CD4-positive, alpha-beta T cell treated with Interleukin-17A for 1 hour (primary cell): ENCODE data around the gene ASTN2.

ENCODE experiments used
- DNase-seq: peaks from one replicate; pipeline ENCODE4 v3.0.0-alpha.2; 2020

Gene ASTN2

DNA sequence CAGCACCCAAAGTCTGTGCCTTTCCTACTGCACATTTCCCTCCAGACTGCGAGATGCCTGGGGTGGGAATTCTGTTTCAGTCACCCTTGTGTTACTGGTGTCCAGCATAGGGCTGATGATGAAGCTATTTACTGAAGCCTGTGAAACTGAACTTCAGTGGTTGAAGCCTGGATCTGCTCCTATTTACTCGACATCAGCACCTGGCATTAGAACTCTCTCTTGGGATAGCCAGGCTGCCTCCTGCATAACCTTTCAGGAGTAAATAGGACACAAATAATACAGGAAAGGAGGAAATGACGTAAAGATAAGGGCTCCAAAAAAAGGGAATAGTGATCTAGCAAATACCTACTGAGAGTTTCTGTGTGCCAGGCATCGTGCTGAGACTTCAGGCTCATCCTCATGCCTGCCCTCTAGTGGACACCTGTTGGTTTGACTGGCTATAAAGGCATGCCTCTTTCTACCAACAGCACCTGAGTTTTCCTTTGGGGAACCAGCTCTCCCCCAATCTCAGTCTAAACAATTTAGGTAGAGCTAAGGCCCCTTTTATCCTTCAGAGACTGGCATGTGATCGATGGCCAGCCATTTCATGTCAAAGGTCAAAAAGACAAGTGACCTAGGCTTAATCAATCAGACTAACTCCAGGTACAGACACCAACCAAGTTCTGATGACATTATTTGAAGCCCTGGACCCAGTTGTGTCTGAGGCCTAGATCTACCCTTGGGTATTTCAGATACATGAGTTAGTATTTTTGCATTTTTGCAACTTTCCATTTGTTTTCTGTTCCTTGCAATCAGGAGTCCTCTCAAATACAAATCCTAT lies 919.8 kb downstream of the ASTN2 start:
- peak; percentile 3 for DNase-seq

DNA sequence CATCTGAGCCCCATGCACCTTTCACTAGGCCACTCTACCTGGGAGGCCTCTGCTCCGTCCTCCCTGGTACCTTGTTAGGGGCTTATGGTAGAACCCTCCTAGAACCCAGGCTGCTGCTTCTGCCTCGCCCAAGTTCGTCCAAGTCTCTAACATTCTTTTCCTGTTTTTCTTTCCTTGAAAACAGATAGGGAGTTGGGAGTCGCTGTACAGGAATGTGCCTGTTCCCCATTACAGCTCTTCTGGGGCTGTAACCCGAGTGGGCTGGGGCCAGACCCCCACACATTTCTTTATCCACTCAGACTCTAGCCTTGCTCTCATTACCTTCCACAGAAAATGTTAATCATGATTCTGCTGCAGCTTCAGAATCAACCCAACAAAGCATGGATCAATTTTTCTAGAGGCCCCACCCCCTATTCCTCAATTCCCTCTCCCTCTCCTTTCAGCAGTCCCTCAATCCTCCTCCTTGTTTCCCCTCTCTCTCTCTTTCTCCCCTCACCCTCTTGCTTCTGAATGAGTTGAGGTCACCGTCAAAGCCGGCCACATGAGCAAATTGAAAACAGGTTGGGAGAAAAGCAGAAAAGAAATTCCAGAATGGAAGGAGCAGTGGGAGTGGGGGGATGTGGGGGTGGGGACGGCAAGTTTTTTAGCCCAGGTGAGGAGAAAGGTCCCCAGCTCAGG lies 921.5 kb downstream of the ASTN2 start:
- no peak for DNase-seq

DNA sequence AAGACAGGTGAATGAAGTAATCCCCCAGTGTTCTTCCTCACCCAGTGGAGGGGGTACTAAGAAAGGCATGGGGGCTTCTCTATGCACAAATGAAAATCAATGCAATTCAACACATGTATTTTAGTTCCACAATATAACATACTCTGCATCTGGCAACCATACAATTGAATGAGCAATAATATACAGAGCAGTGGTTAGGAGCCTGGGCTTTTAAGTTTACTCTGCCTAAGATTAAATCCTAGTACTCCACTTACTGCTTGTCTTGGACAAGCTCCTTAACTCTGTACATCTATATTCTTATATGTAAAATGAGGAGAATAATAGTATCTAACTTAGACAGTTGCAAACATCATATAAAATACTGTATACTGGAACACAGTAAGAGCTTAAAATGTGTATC lies 923.2 kb downstream of the ASTN2 start:
- DNase-seq, result no peak

DNA sequence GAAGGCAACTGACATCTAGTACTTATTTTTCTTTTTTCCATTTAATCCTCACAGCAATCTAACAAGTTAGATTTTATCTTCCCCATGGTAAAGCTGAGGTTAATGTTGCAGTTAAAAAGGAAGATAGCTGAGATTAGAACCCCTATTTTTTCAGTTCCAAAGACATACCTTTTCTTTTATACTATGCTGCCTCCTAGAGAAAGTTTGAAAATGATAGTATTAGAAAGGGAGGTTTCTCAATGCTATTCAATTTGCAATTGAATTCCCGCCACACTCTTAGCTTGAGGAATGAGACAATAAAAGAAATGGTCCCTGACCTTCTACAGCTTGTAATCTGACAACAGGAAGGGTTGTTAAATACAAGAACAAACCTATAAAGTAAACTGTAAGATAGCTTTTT lies 923.6 kb downstream of the ASTN2 start:
- no peak for DNase-seq

DNA sequence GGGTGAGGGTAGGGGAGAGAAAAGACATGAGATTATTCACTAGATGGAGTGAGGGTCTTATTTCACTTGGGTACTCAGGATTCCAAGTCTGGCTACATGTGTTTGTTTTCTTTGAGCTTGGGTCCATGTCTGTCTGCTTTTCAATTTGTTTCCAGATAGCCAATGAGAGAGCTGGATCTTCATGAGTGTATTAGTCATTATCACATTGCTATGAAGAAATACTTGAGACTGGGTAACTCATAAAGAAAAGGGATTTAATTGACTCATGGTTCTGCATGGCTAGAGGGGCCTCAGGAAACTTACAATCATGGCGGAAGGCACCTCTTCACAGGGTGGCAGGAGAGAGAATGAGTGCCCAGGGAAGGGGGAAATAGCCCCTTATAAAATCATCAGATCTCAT lies 924.5 kb downstream of the ASTN2 start:
- no peak for DNase-seq

DNA sequence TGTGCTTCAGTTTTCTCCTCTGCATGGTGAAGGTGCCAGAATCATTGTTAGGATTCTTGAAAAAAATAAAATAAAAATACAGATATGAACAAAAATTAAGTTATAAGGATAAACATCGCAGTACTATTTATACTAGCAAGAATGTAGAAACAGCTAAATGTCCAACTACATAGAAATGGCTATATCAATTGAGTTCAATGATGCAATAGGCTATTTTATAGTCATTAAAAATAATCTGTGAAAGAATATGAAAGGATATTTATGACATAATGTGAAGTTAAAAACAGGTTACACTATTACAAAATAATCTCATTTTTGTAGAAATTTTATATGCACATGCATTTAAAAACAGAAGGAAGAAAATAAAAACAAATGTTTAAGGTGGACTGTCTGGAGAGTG lies 926.5 kb downstream of the ASTN2 start:
- DNase-seq, result no peak

DNA sequence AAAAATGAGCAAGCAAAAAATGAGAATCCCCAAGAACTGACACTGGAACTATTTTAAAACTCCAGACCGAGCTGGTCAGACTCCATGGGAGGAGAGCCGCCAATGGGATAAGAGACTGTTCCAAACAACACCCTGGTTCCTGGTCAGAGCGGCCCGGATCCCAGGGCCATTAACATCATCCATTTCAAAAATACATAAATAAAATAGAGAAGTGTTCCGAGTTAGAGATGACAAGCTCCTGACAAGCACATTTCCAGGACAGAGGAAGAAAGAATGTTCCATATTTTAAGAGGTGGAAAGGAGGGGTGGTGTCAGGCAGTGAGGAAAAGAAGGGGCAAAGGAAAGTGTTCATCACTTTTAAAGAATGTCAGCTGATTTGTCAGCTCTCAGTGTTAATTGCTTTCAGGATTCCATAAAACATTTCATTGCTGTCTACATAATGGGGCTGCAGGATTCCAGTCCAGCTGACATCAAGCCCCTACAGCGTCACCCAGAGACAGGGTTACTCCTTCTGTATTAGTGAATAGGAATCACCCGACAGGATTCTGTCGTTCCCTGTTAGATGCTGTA lies 930.3 kb downstream of the ASTN2 start:
- DNase-seq, result no peak

DNA sequence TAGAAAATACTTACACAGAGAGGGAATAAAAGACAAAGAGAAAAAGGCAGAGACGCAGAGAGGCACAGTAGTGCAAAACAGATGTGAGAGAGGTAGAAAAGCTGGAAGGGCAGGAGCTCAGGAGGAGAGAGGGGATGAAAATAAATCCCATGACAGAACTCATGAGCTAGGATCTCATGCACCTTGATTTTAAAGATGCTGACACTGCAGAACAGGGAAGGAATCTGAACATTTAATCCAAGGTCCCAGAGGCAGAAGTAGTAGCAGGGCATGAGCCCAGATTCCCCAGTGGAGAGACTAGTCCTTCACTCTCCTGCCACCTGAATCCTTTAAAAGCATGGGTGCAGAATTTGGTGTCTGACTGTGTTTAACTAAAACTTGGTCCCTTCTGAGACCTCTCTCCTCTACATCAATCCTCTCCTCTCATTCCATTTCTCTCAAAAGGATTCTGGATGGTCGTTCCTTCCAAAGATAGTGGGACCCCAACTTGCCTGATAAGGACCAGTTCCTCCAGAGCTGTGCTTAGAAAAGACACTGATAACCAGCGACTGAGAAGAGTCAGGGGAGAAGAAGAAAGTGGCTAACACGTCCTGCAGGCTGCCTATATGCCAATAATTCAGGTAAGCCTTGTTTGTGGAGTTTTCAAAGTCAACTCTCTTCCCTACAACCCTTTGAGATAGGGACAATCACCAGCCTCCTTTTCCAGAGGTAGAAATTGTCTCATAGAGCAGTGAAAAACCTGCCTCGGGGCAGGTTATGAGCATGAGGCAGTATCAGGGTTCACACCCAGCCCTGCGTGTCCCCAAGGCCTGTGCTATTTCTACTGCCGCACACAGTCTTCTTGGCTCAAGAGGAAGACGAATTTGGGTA lies 931.0 kb downstream of the ASTN2 start:
- no peak for DNase-seq

DNA sequence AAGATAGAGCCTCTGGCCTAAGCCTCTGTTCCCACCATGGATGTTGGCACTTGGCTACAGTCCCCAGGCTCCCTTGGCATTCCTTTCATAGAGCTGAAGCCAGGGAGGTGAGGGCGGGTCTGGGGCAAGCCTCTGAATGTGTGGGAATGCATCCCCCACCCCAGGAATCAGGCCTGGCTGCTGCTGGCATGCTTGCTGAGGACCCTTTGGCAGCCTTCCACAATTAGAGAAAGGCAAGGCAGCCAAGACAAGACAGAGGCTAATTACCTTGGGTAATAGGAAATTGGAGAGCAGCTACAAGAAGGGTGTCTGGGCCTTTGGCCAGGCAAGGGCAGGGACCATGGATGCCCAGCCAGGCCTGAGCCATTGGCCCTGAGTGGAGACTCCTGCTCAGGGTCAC lies 932.1 kb downstream of the ASTN2 start:
- no peak for DNase-seq

DNA sequence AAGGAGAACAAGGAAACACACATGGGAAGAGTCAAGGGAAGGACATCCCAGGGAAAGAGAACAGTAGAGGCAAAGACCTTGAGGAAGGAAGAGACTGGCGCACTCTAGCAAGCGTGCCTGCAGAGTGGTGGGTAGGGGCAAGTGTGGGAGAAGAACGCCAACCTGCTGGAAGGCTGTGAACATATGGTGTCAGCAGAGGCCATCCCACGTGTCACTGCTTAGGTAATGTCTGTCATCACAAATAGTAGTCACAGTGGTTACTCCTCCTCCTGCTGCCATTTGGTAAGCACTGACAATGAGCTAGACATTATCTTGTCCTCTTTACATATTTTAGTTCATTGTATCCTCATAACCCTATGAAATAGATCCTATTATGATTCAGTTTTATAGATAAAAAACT lies 934.2 kb downstream of the ASTN2 start:
- DNase-seq, result no peak

DNA sequence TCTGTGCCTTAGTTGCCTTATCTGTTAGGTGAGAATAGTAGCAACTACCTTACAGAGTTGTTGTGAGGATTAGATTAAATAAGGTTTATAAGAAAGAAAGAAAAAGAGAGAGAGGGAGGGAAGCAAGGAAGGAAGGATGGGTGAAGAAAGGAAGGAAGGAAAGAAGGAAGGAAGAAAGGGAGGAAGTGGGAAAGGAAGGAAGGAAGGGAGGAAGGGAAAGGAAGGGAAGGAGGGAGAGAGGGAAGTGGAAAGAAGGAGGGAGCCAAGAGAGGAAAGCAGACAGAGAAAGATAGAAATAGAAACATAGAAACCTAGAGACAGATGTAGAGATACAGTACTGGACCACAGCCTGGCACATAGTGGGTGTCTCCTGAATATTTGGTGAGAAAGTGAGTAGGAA lies 934.9 kb downstream of the ASTN2 start:
- no peak for DNase-seq

DNA sequence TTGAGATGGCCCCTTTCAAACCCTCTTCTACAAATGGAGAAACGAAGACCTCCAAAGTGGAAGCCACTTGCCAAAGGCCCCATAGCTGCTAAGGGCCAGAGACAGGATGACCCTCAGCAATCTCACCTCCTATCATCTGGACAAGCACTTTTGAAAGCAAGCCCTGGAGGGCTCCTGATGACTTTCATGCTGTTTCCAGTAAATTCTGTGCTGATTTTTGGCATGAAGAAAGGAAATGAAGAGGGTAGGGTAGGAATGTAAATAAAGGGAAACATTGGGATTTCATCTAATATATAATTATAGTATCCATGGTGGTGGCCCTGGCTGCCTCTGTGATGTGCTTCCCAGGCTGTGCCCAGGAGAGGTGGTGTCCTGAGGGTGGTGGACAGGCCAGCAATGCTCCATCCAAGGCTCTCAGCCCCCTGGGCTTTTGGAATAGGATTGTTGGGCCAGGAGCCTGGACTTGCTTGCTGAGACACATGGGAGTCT lies 935.8 kb downstream of the ASTN2 start:
- no peak for DNase-seq

DNA sequence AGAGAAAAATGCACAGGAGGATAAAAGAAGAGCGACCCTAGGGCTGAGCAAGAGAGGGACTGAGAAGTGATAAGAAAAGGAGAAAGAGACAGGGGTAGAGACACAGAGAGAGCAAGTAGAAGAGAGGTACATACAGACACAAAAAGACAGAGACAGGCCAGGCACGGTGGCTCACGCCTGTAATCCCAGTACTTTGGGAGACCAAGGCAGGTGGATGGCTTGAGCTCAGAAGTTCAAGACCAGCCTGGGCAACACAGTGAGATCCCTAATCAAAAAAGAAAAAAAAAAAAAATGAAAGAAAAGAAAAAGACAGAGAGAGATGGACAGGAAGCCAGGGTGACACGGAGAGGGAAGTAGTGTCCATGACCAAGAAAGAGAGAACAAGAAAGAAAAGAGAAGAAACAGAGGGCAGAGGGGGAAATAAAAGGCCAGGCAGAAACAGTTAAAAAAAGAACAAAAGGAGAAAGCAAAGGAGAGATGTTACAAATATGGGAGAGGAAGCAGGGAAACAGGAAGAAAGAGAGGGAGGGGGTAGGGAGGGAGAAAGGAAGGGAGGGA lies 937.2 kb downstream of the ASTN2 start:
- DNase-seq, result no peak

DNA sequence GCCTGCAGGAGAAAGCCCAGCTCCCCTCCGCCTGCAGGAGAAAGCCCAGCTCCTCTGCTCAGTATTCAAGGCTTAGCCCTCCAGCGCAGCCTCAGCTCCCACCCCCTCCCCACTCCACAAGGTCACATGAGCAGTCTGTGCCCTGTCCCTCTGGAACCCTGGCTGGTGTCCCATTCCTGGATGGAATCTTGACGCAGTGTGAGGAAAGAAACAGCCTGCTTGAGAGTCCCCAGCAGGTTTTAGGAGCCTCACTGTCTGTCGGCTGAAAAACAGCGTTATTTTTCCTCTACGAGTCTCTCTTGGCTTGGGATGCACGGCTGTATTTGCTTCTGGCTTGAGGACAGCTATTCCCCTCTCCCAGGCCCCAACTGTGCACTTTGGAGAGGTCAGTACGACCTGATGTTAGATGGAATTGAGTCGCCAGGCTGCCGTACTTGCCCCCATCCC lies 937.9 kb downstream of the ASTN2 start:
- no peak for DNase-seq

DNA sequence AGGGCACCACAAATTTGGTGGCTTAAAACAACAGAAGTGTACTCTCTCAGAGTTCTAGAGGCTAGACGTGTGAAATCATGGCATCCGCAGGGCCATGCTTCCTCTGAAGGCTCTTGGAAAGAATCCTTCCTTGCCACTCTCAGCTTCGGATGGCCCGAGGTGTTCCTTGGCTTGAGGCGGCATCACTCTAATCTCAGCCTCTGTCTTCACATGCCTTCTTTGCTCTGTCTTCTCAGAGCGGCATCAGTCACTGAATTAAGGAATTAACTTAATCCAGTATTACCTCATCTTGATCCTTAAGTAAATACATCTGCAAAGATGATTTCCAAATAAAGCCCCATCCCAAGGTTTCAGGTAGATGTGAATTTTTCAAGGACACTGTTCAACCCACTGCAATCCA lies 938.9 kb downstream of the ASTN2 start:
- DNase-seq, result no peak

DNA sequence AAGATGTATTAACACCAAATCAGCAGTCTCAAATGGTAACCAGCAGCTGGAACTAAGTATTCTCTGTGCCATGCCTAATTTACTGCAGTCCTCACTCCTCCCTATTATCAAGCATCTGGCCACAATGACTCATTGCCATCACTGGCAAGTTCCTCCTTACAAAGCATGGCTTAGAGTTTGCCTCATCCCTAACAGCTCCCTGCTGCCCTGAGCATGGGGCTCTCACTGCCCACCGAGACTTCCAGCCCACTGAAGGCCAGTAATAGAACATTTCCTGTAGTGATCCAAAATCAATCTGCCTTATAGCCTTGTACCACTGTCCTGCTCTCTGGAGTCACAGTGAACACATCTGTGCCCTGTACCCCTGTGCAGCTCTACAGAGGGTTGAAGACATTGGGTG lies 939.7 kb downstream of the ASTN2 start:
- DNase-seq, result no peak

DNA sequence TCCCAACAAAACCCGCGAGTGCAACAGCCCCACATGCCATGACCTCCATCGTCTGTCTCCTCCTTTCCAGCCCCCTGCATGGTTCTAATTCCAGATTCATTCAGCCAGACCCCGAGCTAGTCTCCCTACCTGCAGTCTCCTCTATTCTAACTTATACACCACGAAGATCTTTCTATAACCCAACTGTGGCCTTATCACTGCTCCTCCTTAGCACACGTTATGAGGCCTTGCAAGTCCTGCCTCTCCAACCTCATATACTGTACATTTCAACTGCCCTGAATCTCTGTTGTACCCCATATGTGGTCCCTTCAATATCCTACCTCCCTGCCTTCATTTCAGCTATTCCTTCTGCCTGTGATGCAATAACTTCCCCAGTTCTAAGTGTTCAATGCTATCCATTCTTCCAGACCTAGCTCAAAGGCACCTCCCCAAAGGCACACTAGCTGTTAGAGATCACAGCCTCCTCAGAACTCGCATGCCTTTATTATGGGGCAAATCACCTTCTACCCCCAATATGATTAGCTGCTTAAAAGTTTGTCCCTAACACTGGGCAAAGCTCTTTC lies 942.8 kb downstream of the ASTN2 start:
- DNase-seq, result no peak

DNA sequence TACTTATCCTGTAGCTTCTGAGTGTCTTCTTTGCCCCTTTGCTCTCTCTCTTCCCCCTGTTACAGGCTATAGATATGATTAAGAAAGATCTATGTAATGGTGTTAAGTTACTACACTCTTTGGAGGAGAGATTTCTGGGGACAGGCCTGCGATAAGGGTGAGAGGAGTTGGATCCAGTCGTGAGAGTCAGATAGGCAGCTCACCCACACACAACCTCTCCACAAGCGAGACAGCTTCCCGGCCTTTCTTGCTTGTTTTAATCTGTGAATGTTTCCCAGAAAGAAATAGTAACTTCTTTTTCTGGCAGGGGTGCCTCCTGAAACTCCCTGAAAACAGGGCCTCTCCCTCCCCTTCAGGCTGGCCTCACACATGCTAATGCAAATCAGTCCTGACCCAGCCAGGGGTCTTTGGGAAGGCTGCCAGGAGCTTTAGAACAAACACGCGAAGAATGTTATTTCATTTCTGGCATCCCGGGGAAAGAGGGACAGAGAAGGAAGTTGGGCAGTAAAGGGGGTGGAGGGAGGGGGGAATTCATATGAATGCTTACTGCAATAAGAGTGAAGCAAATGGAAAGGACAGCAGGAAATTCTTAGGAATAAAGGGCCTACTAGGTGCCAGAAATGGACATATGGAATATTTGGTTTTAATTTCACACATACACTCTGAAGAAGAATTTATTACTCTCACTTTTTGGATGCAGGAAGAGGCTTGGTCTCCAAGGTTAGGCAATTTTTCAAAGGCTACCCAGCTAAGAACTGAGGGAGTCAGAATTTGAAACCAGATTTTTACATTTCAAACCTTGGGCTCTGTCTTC lies 943.6 kb downstream of the ASTN2 start:
- DNase-seq, result no peak

DNA sequence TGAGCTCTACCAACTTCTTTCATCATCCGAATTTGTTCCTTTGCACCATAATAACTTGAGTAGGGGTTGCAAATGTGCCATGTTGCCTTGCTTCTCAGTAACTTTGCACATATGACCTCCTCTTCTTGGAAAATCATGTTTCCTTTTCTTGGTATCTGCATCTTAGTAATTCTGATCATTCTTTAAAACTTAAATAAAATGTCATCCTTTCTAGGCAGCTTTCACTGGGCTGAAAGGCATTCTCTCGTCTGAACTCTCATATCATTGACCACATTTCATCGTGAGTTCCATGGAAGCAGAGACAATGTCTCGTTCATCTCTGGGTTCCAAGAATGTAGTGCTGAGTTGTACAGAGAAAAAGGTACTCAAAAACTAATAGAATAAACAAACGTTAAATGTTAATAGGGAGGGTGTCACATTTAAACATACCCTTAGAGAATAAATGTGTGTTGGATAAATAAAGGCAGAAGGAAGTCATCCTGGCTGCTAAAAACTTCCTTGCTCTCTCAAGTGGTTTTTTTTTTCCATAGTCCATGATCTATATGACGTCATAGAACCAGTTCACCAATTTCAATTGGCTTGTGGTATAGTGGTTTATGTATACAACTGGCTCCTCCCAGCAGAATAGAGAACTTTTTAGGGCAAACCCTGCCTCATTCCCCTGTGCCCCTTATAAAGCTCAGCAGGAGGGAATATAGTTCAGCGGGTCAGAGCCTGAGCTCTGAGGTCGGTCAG lies 945.9 kb downstream of the ASTN2 start:
- no peak for DNase-seq

DNA sequence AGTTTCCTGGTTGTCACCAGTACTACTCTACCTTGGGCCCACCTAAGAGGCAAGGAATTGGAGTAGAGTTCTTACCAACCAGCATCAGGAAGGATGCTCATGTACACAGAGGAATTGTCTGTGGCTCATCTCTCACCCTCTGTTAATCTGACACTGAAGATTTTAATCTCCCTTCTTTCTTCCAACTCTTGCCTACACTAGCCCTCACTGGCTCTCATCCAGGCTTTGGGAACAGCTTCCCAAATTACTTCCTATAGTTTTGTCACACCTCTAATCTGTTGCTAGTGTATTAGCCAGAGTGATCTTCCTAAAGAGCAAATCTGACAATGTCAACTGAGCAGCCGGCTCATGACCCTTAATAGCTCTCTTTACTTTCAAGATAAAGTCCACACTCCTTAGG lies 946.5 kb downstream of the ASTN2 start:
- no peak for DNase-seq
